ENCODE data around the gene GPR151. TPM values are rescaled to one million over a fixed set of nuclear protein-coding genes. Genes with fewer than 3 reads are reported as not detected.
A peak's percentile ranks its signal among the peaks of the same experiment; 100 is the strongest.

The GPR151 gene
- total and polyA plus RNA-seq, 9 of the 15 experiments (the other 6 are each of a cell fraction or from before 2014, with no cell fraction given): 0.06 TPM; not detected in 8

DNA sequence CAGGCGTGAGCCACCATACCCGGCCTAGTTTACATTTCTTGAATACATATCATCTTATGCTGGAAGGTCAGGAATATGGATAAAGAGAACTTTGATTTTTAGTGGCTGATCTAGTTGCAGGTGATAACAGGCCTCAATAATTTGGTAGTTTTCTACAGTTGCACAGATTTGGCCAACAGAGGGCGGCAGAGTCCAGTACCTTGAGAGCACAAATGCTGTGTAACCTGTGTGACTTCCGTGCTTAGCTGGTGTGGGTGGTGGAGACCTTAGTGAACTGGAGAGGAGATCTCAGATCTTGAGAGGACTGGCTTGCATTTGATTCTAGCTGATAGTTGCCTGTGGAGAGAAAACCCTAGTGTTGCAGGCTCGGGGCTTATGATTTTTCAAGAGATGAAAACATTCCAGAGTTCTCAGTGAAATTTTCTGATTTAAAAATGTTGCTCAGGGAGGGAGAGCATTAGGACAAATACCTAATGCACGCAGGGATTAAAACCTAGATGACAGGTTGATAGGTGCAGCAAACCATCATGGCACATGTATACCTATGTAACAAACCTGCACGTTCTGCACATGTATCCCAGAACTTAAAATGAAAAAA lies 17.4 kb upstream of the GPR151 start:
- no peaks in the 10 kb centered on the region for H3K4me1 ChIP-seq (replicated peaks in 1 of 2; ENCODE audit: control insufficient read depth in 2 of 2, insufficient read depth in 2 of 2, low read length in 2 of 2)
- H4K20me1 ChIP-seq (replicated peaks; ENCODE audit: control insufficient read depth, insufficient read depth, low read length): no peaks in the 10 kb centered on the region
- WGBS (ENCODE audit: insufficient coverage, low coverage, missing lambda C conversion rate): 0% methylated on average over 6 of the region's 7 CpGs
- ChIA-PET CTCF (ENCODE audit: low intra/inter-chr PET ratio) (interaction anchor here (1.1 to 1.6 kb wide), 2 partner anchors 9 to 433 kb away, joined by 5 to 7 read pairs; no protein-coding TSS in a partner anchor), POLR2A (no interaction called here)
- ATAC-seq (peak; percentile 98), FAIRE-seq (peak; percentile 97), DNase-seq (ENCODE audit: extremely low read depth in 1 of 4, low spot score in 3 of 4) (peak; percentile 55 to 81 (median 58))
- no TSS peak for BruUV-seq (replicated peaks)
- intact Hi-C loops (cut with micrococcal nuclease) (loop anchor here (1.0 kb wide), 2 partner anchors 433 to 656 kb away; no protein-coding TSS in a partner anchor), in situ Hi-C loops (cut with MboI) (no loop called here)
- H3K9ac ChIP-seq (ENCODE audit: insufficient read depth in 1 of 2, low read depth in 2 of 2, low read length in 2 of 2): no peak overlapping the region
- no peak overlapping the region for H3K4me3 ChIP-seq
- H3K36me3 ChIP-seq (ENCODE audit: control insufficient read depth, insufficient read depth, low read length): no peaks in the 10 kb centered on the region
- H3K27ac ChIP-seq (ENCODE audit: extremely low read depth, low read depth, low read length): no peak overlapping the region
- no peak overlapping the region for H3K4me2 ChIP-seq (ENCODE audit: insufficient read depth, low read length)
- H3K79me2 ChIP-seq (ENCODE audit: control insufficient read depth, insufficient read depth, low read length): no peaks in the 10 kb centered on the region
- peaks cover 0 to 11% of the 10 kb centered on the region in 2 experiments; a peak in 1 of 5 replicates for H3K27me3 ChIP-seq (ENCODE audit: control insufficient read depth in 2 of 2, insufficient read depth in 2 of 2, low read length in 2 of 2)
- no peaks in the 10 kb centered on the region for H3K9me3 ChIP-seq (replicated peaks; ENCODE audit: control insufficient read depth, insufficient read depth, low read depth, low read length)
- no peak overlapping the region for H2AFZ ChIP-seq (ENCODE audit: low read depth, low read length)
- no peaks in the 10 kb centered on the region for H3K9me1 ChIP-seq (ENCODE audit: control insufficient read depth, insufficient read depth, low read length)
- TF ChIP-seq SLC30A9 (CRISPR knock-in tag; IDR thresholded peaks at IDR 0.05) (no peak), ZNF75A (CRISPR knock-in tag; IDR thresholded peaks at IDR 0.05) (no peak), C11orf30 (IDR thresholded peaks at IDR 0.05; ENCODE audit: low read depth) (no peak), CREB1 (IDR thresholded peaks at IDR 0.05) (no peak), CREB1 (CRISPR knock-in tag; IDR thresholded peaks at IDR 0.05) (no peak), HDAC3 (IDR thresholded peaks at IDR 0.05; ENCODE audit: borderline replicate concordance, partially characterized antibody) (no peak), L3MBTL2 (IDR thresholded peaks at IDR 0.05) (no peak), NR2C1 (IDR thresholded peaks at IDR 0.05) (no peak), NR2C1 (tag; IDR thresholded peaks at IDR 0.05) (no peak), NUFIP1 (IDR thresholded peaks at IDR 0.05; ENCODE audit: partially characterized antibody) (no peak), MEF2A (IDR thresholded peaks at IDR 0.05; ENCODE audit: control insufficient read depth, low read depth, low read length) (no peak), KLF6 (CRISPR knock-in tag; IDR thresholded peaks at IDR 0.05; ENCODE audit: borderline replicate concordance) (no peak), NFIC (IDR thresholded peaks at IDR 0.05) (no peak), MIER1 (IDR thresholded peaks at IDR 0.05; ENCODE audit: low read depth) (no peak), CCAR2 (IDR thresholded peaks at IDR 0.05; ENCODE audit: low read depth, low read length) (no peak), ZBTB7A (IDR thresholded peaks at IDR 0.05; ENCODE audit: borderline replicate concordance, control insufficient read depth, low read depth, low read length) (no peak), ZNF133 (CRISPR knock-in tag; IDR thresholded peaks at IDR 0.05) (no peak), ZNF77 (CRISPR knock-in tag; IDR thresholded peaks at IDR 0.05) (no peak), SMAD2 (IDR thresholded peaks at IDR 0.05; ENCODE audit: low read depth, low read length) (no peak)
- TF ChIP-seq, protein P1, sequence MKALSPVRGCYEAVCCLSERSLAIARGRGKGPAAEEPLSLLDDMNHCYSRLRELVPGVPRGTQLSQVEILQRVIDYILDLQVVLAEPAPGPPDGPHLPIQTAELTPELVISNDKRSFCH (CRISPR knock-in tag; IDR thresholded peaks at IDR 0.05): no peak
- TF ChIP-seq, protein P1 (tag; IDR thresholded peaks at IDR 0.05): no peak
- TF ChIP-seq, protein P2, sequence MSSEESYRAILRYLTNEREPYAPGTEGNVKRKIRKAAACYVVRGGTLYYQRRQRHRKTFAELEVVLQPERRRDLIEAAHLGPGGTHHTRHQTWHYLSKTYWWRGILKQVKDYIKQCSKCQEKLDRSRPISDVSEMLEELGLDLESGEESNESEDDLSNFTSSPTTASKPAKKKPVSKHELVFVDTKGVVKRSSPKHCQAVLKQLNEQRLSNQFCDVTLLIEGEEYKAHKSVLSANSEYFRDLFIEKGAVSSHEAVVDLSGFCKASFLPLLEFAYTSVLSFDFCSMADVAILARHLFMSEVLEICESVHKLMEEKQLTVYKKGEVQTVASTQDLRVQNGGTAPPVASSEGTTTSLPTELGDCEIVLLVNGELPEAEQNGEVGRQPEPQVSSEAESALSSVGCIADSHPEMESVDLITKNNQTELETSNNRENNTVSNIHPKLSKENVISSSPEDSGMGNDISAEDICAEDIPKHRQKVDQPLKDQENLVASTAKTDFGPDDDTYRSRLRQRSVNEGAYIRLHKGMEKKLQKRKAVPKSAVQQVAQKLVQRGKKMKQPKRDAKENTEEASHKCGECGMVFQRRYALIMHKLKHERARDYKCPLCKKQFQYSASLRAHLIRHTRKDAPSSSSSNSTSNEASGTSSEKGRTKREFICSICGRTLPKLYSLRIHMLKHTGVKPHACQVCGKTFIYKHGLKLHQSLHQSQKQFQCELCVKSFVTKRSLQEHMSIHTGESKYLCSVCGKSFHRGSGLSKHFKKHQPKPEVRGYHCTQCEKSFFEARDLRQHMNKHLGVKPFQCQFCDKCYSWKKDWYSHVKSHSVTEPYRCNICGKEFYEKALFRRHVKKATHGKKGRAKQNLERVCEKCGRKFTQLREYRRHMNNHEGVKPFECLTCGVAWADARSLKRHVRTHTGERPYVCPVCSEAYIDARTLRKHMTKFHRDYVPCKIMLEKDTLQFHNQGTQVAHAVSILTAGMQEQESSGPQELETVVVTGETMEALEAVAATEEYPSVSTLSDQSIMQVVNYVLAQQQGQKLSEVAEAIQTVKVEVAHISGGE (CRISPR knock-in tag; IDR thresholded peaks at IDR 0.05): no peak

Measured in K562 (cell line).